GM04504 (cell line): ENCODE measurements around the gene GALNT7.

ENCODE experiments used
- DNase-seq: peaks from one replicate; pipeline ENCODE4 v3.0.0-alpha.2; 2012; ENCODE audit warnings: low read depth

GALNT7 gene

GRCh38 chr4:173357939-173358338 lies 189.3 kb downstream of the GALNT7 start:
- DNase-seq = no peak

- DNase-seq = no peak
Observed at GRCh38 chr4:173360587-173361221, 192.1 kb downstream of the GALNT7 start.

GRCh38 chr4:173362666-173363065 lies 194.1 kb downstream of the GALNT7 start:
- DNase-seq = no peak

GRCh38 chr4:173365359-173365996 lies 196.9 kb downstream of the GALNT7 start:
- no peak for DNase-seq

GRCh38 chr4:173367285-173367684 lies 198.7 kb downstream of the GALNT7 start:
- DNase-seq = no peak

- no peak for DNase-seq
Observed at GRCh38 chr4:173367946-173368345, 199.3 kb downstream of the GALNT7 start.

- DNase-seq = no peak
Observed at GRCh38 chr4:173370130-173370476, 201.5 kb downstream of the GALNT7 start.

- peak; percentile 96 for DNase-seq
Observed at GRCh38 chr4:173370477-173371291, 202.1 kb downstream of the GALNT7 start, which contains the start of gene SAP30. SAP30 (plus strand) TSS chr4:173370954; CDS start chr4:173371183, 229 bp downstream.

GRCh38 chr4:173371292-173372192 lies 202.9 kb downstream of the GALNT7 start:
- DNase-seq = peak; percentile 48
